ENCODE measurements around the gene OR51A2.

OR51A2 gene

DNA sequence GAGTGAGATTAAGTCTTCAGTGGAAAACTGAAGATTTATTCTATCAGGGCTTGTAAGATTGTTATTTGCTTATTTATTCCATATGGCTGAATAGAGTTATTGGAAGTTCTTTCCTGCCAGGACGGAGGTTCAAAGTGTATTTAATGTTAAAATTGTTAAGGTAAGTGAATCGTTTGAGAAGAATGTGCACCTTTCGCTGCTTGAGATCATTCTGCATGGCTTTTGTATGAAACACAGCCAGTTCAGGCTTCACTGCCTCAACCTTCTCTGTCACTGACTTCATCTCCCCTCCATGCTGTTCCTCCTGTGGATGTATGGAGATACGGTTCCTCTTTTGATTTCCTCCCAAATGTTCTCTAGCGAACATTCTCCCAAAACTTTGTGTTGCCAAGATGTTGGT is 19.9 kb upstream of the OR51A2 start:
- TF ChIP-seq CTCF (IDR thresholded peaks at IDR 0.05; ENCODE audit: low read depth, low read length, missing control alignments): no peak
- no peak for DNase-seq (ENCODE audit: low read depth)
- no peak overlapping the region for H3K4me3 ChIP-seq (ENCODE audit: low read depth, low read length)

DNA sequence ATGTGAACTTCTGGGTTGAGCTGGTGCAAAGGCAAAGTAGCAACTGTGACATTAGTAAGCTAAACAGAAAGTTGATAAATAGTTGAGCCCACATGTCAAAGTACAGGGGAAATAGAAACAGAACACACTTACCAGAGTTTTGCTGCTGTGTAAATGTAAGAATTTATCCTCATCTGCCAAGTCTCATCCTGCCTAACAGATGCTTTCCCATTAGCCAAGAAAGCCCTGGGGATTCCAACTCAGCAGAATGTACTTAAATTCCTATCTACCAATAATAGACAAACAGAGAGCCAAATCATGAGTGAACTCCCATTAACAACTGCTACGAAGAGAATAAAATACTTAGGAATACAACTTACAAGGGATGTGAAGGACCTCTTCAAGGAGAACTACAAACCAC is 7.3 kb upstream of the OR51A2 start:
- no peak for TF ChIP-seq CTCF (IDR thresholded peaks at IDR 0.05; ENCODE audit: low read depth, low read length, missing control alignments)
- H3K4me3 ChIP-seq (ENCODE audit: low read depth, low read length): no peak overlapping the region
- DNase-seq (ENCODE audit: low read depth): no peak

DNA sequence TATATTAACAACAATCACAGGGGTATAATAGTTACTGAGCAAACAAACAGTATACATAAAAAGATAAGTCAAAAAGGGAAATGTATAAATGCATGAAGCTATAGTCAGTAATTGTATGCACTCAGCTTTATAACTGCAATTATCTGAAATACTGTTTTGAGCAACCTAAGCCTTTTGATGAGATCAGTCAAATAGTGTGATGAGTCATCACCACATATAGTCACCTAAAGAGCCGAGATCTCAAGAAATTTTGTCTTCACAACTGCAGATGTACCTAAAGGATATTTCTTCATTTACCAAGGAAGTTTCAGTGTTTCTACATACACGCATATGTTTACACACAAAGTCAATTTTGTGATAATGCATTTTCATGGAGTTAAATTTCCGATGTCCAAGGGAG is 5.4 kb upstream of the OR51A2 start:
- DNase-seq (ENCODE audit: low read depth): no peak

DNA sequence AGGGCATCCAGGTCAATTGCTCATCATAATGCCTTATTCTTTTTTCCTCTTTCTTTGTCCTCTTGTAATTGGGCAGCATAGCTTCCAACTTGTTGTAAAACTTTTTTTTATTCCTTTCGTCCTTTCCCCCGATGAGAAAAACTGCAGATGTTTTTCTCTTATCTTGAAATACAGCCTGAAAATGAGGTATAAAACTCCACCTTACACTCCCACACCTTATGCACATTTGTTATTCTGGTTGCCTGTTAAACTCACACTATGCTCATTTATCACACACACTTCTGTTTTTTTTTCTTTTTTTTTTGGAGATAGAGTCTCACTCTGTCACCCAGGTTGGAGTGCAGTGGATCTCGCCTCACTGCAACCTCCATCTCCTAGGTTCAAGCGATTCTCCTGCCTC is 1.9 kb upstream of the OR51A2 start:
- no peak overlapping the region for H3K4me3 ChIP-seq (ENCODE audit: low read depth, low read length)
- no peak for TF ChIP-seq CTCF (IDR thresholded peaks at IDR 0.05; ENCODE audit: low read depth, low read length, missing control alignments)
- DNase-seq (ENCODE audit: low read depth): no peak

More for the DNA sequence above, 5.4 kb upstream of the OR51A2 start:
- no peak overlapping the region for H3K4me3 ChIP-seq (ENCODE audit: low read depth, low read length)
- TF ChIP-seq CTCF (IDR thresholded peaks at IDR 0.05; ENCODE audit: low read depth, low read length, missing control alignments): no peak

DNA sequence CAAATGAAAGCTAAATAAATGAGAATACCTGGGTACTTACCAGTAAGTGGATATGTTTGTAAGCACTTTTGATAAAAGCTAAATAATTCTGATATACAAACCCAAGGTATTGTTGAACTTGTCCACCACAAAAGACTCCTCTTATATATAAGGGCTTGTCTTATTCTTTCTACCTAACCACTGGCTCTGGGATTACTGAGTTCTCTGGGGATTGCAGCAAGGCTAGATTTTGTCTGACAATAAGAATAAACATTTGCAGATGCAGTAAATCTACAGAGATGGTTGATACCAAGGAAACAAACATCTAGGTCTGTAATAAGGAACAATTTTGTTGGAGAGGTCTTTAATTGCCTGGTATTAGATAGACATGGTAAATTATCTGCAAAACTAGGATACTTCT is 8.0 kb downstream of the OR51A2 start, which contains the start of gene OR51A4:
Gene OR51A4, minus strand, starts transcription at position 101 of the 400 bp plus-strand sequence. CDS start 505 bp downstream, outside the sequence.
- no peak for DNase-seq (ENCODE audit: low read depth)
- H3K4me3 ChIP-seq (ENCODE audit: low read depth, low read length): no peak within 1 kb of the TSS
- no peak for TF ChIP-seq CTCF (IDR thresholded peaks at IDR 0.05; ENCODE audit: low read depth, low read length, missing control alignments)

DNA sequence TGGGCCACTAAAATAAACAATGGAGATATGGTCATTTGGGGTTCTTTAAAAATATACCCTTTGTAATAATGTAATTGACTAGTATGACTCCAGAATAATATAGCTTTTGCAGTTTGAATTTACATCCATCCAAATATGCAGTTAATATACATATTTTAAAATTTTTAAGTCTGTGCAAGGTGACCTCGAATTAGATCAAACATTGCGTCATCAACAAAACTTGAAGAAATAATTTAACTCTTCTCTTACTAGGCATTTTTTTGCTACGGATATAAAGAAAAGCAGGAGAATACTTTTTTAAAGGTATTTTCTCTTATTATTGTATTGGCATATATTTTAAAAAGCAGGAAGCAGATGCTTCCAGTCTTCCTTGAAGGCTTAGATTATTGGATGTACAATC is 18.8 kb downstream of the OR51A2 start:
- H3K4me3 ChIP-seq (ENCODE audit: low read depth, low read length): no peak overlapping the region
- no peak for TF ChIP-seq CTCF (IDR thresholded peaks at IDR 0.05; ENCODE audit: low read depth, low read length, missing control alignments)
- no peak for DNase-seq (ENCODE audit: low read depth)

- H3K4me3 ChIP-seq (ENCODE audit: low read depth, low read length): no peak overlapping the region
- no peak for TF ChIP-seq CTCF (IDR thresholded peaks at IDR 0.05; ENCODE audit: low read depth, low read length, missing control alignments)
- no peak for DNase-seq (ENCODE audit: low read depth)
Measured at GRCh38 chr11:4932751-4933150, 22.8 kb downstream of the OR51A2 start.

Measured in GM12864 (cell line).